Measurements from ENCODE around the gene CSH1.
"Not testable (repeated sequence)": the region's sequence is repeated elsewhere in the genome, so short reads cannot be mapped to it uniquely, and the experiment has no call there.

Gene CSH1

GRCh38 chr17:63898899-63899798, 2.8 kb upstream of the CSH1 start:
- DNase-seq: peak; percentile 43

DNA sequence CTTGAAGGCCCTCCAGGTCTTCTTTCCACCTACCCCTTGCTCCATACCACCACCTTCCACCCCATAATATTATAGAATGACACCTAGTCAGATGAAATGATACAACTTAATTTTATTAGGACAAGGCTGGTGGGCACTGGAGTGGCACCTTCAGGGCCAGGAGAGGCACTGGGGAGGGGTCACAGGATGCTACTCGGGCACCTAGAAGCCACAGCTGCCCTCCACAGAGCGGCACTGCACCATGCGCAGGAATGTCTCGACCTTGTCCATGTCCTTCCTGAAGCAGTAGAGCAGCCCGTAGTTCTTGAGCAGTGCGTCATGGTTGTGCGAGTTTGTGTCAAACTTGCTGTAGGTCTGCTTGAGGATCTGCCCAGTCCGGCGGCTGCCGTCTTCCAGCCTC, 1.6 kb downstream of the CSH1 start:
- not testable (repeated sequence) for DNase-seq

DNA sequence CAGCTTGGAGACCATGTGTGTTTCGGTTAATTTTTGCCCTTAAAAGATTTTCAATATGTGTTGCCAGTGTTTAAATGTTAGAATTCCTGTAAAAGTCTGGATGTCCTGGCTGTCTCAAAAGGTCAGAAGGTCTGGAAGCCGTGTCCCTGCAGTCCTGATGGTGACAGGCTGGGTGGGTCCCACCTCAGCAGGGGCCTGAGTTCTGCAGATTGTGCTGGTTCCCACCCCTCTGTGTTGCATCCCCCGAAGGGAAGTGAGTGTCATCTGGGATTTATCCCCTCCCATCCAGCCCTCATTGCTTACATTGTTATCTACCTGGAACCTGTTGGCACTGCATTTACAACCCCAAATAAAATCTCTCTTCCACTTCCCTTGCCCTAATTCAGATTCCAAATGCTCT, 2.4 kb downstream of the CSH1 start:
- DNase-seq: not testable (repeated sequence)

DNA sequence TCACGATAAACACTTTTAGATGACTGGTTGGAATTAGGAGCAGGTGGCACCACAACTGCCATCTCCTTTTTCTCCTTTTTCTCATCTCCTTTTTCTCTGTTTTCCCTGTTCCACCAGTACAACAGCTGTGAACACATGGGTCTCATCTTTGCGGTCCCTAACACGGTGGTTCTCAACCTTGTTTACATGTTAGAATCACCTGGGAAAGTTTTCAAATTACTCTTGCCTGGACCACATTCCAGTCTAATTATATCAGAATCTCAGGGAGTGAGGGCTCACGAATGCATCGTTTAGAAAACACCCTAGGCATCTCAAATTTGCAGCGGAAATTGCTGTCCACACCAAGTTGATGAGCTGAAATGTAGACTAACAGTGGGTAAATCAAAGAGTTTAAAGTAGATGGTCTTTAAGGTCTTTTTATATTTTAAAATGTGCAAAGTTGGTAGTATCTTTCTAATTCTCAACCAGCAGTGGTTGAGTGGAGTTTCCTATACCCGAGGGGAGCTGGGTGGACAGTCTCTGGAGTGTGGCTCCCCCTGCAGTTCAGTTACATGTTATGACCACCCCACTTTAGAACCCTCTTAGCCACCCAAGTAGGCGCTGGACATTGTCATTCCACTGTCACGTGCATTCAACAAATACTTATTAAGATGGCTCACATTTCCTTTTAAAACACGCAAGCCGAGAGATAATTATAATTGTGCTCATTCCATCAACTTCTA, 3.9 kb downstream of the CSH1 start:
- DNase-seq: not testable (repeated sequence)

DNA sequence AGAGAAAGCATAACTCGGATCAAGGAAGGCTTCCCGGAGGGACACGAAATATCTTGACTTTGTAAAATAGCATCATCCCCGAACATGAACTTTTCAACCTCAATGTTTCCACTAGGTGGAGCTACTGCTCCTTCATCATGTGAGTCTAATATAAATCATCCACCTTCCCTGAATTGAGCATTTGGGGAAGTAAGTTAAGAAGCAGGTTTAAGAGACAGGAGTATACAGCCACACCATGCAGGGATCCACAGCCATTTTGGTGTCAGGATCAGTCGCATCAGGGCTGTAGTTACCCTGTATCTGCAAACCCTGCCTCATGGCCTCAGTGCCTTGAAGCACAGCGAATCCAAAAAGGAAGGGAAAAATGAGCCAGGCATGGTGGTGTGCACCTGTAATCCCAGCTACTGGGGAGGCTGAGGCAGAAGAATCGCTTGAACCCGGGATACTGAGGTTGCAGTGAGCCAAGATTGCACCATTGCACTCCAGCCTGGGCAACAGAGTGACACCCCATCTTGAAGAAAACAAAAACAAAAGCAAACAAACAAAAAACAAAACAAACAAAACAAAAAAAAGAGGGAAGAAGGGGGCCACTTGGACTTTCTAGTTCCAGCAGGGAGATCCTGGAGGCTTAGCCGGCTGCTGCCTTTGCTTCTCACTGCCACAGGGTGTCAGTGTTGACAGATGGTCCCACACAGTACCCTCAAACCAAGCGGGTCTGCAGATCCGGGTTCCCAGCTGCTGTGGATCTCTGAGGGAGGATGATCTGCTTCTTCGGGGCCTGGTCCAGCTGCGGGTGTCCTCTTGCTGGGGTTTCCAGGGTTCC, 7.1 kb downstream of the CSH1 start:
- peak; percentile 38 for DNase-seq

DNA sequence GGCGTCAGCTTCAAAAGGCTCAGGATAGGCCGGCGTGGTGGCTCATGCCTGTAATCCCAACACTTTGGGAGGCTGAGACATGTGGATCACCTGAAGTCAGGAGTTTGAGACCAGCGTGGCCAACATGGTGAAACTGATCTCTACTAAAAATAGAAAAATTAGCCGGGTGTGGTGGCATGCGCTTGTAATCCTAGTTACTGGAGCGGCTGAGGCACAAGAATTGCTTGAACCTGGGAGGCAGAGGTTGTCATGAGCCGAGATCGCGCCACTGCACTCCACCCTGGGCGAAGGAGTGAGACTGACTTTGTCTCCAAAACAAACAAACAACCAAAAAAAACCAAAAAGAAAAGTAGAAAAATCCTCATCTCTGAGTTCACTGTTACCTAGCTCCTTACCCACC, 11.3 kb downstream of the CSH1 start:
- not testable (repeated sequence) for DNase-seq

DNA sequence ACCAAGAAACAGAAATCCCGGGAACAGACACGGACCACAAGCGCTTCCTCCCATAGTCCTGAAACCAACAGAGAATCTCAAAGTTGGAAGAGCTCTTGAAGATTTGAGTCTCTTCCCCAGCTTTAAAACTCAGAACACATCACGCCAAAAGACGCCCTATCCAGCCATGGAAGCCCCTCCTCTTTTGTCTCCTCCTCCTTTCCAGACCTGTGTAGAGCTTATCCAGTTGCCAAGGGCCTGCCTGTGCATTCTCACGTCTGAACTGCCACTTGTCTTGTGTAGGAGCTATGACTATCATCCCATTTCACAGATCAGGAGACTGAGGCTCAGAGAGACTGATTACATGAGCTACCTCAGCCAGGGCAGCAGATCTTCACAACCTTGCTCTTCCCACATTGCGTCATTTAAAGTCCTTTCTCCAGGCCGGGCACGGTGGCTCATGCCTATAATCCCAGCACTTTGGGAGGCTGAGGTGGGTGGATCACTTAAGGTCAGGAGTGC, 13.7 kb downstream of the CSH1 start:
- not testable (repeated sequence) for DNase-seq

- peak; percentile 71 for DNase-seq
These were observed 14.3 kb downstream of the CSH1 start, which contains the start of gene GH2 for GRCh38 chr17:63881935-63882601. TSS of gene GH2 (minus strand) at chr17:63881944. CDS start at chr17:63881801, 143 bp downstream.

DNA sequence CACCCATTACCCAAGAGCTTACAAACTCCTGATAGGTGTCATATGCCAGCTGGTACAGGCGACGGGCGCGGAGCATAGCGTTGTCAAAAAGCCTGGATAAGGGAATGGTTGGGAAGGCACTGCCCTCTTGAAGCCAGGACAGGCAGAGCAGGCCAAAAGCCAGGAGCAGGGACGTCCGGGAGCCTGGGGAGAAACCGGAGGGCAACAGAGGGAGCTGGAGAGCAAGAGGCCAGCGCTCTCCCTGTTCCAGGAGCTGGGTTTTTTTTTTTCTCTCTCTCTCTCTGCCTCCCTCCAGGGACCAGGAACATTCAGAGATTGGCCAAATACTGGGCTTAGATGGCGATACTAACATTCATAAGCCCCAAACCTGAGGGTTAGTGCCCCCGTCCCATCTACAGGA, 15.0 kb downstream of the CSH1 start:
- not testable (repeated sequence) for DNase-seq

GRCh38 chr17:63880706-63881105, 15.7 kb downstream of the CSH1 start:
- no peak for DNase-seq

DNA sequence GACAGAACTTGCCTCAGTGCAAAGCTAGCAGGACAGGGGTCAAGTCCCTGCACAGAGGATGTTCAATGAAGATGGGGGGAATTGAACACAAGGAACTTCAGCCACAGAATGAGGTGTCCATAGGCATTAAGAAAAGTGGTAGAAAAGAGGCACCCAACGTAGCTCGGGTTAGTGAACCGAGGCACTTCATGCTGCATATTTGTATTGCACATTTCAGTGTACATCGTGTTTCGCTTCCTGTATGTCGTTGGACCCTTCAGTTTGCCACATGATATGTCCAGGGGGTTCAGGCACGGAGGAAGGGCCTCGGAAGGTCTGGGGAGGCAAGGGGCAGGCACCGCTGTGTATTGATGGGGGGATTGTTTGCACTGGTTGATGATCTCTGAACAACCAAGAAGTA, 18.0 kb downstream of the CSH1 start:
- not testable (repeated sequence) for DNase-seq

DNA sequence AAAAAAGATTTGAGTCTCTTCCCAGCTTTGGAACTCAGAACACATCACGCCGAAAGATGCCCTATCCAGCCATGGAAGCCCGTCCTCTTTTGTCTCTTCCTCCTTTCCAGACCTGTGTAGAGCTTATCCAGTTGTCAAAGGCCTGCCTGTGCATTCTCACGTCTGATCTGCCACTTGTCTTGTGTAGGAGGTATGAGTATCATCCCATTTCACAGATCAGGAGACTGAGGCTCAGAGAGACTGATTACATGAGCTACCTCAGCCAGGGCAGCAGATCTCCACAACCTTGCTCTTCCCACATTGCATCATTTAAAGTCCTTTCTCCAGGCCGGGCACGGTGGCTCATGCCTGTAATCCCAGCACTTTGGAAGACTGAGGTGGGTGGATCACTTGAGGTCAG, 21.7 kb downstream of the CSH1 start:
- DNase-seq: not testable (repeated sequence)

DNA sequence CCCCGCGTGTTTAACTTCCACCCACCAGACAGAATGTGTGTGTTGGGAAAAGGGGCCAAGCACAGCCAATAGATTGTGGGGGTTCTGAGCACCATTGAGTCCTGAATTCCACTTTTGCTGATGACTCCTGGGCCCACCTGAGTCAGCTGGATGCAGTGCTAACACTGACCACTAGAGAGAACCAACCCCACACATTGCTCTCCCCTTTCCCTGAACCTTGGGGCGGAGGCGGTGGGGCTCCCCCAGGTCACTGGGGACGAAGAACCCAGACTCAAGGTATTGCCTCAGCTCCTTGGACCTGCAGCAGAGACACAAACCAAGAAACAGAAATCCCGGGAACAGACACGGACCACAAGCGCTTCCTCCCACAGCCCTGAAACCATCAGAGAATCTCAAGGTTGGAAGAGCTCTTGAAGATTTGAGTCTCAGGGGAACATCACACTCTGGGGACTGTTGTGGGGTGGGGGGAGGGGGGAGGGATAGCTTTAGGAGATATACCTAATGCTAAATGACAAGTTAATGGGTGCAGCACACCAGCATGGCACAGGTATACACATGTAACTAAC, 22.2 kb downstream of the CSH1 start:
- not testable (repeated sequence) for DNase-seq

- DNase-seq: not testable (repeated sequence)
These were observed 22.8 kb downstream of the CSH1 start, which contains the start of gene CSH2 for GRCh38 chr17:63873577-63873976. TSS of gene CSH2 (minus strand) at chr17:63873677. CDS start at chr17:63873614, 63 bp downstream.

DNA sequence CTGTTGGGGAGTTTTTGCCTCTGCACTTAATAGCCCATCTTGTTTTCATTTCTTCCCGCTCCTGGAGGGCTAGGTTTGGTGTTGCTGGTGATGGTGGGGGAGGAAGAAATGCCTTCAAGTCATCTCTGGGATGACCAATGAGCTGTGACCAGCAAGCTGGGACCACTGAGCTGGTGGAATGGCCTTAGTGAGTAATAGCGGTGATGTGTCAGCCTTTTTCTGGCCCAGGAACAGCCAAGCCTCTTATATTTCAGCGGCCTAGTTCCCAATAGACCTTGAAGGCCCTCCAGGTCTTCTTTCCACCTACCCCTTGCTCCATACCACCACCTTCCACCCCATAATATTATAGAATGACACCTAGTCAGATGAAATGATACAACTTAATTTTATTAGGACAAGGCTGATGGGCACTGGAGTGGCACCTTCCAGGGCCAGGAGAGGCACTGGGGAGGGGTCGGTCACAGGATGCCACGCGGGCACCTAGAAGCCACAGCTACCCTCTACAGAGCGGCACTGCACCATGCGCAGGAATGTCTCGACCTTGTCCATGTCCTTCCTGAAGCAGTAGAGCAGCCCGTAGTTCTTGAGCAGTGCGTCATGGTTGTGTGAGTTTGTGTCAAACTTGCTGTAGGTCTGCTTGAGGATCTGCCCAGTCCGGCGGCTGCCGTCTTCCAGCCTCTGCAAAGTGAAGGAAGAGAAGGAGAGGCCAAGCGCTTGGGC, 24.6 kb downstream of the CSH1 start:
- not testable (repeated sequence) for DNase-seq

DNA sequence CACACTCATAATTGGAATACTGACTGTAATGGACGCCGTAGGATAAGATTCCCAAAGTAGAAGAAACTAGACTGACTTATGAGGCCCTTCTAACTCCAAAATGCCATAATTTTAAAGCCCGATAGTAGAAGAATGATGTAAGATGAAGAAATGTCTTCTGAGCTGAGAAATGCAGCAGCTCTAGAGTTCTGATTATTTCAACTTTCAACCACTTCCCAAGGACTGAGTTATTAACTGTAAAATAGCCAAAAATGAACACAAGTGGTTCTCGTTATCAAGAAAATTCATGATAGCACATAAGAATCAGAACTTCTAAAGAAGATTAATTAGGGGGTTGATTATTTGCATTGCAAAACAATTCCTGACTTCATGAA, 26.1 kb downstream of the CSH1 start:
- DNase-seq: not testable (repeated sequence)

DNA sequence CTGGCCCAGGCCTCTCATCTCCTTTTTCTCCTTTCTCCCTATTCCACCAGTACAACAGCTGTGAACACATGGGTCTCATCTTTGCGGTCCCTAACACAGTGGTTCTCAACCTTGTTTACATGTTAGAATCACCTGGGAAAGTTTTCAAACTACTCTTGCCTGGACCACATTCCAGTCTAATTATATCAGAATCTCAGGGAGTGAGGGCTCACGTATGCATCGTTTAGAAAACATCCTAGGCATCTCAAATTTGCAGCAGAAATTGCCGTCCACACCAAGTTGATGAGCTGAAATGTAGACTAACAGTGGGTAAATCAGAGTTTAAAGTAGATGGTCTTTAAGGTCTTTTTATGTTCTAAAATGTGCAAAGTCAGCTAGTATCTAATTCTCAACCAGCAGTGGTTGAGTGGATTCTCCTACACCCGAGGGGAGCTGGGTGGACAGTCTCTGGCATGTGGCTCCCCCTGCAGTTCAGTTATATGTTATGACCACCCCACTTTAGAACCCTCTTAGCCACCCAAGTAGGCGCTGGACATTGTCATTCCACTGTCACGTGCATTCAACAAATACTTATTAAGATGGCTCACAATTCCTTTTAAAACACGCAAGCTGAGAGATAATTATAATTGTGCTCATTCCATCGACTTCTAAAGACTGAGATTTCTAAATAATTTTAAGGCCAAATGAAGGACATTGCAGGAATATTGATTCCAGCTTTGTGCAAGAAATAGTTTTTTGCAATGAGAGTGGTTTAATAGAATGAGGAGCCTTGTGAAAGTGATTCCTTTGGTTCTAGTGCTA, 26.7 kb downstream of the CSH1 start:
- not testable (repeated sequence) for DNase-seq

GRCh38 chr17:63866625-63867024, 29.7 kb downstream of the CSH1 start:
- DNase-seq: not testable (repeated sequence)

GRCh38 chr17:63859257-63859656, 37.1 kb downstream of the CSH1 start:
- no peak for DNase-seq

- not testable (repeated sequence) for DNase-seq
These were observed 39.9 kb downstream of the CSH1 start for GRCh38 chr17:63856425-63856824.
